ENCODE results near the gene MOCS3. TPM values are rescaled to one million over a fixed set of nuclear protein-coding genes. Genes with fewer than 3 reads are reported as not detected.

The MOCS3 gene
- total and polyA plus RNA-seq, 2 of the 13 experiments (the other 11 are each of a cell fraction or from before 2014, with no cell fraction given): 3.7 to 8.4 TPM

- TF ChIP-seq HNF1A (IDR thresholded peaks at IDR 0.05; ENCODE audit: low read depth): no peak
- TF ChIP-seq HNF1A (CRISPR knock-in tag; IDR thresholded peaks at IDR 0.05; ENCODE audit: borderline replicate concordance): no peak
- TF ChIP-seq HBP1 (CRISPR knock-in tag; IDR thresholded peaks at IDR 0.05; ENCODE audit: low read depth): no peak
- peak in 1 of 2 experiments; percentile 85; a peak in 2 of 4 replicates for TF ChIP-seq ATF4 (CRISPR knock-in tag; IDR thresholded peaks at IDR 0.05)
- no peak for TF ChIP-seq MIXL1 (CRISPR knock-in tag; IDR thresholded peaks at IDR 0.05)
- TF ChIP-seq IRF1 (CRISPR knock-in tag; IDR thresholded peaks at IDR 0.05; ENCODE audit: low read depth): no peak
- no peak for TF ChIP-seq HDAC1 (CRISPR knock-in tag; IDR thresholded peaks at IDR 0.05)
- peak; percentile 41; the same call in 1 of the 2 replicates for TF ChIP-seq FOXK1 (CRISPR knock-in tag; IDR thresholded peaks at IDR 0.05; ENCODE audit: borderline replicate concordance, low read depth)
- no peak for TF ChIP-seq MAFG (CRISPR knock-in tag; IDR thresholded peaks at IDR 0.05)
- TF ChIP-seq ZNF557 (CRISPR knock-in tag; IDR thresholded peaks at IDR 0.05): no peak
- TF ChIP-seq KAT8 (CRISPR knock-in tag; IDR thresholded peaks at IDR 0.05): no peak
- TF ChIP-seq HNF4A (CRISPR knock-in tag; IDR thresholded peaks at IDR 0.05): peak; percentile 63; the same call in 1 of the 2 replicates
- TF ChIP-seq MXD3 (CRISPR knock-in tag; IDR thresholded peaks at IDR 0.05): no peak
Observed at GRCh38 chr20:50975701-50976330, 17.2 kb downstream of the MOCS3 start (continued).

Measured in HepG2 (cell line).